HG03442 (cell line): ENCODE measurements around the gene STAC3.
A peak's percentile ranks its signal among the peaks of the same experiment; 100 is the strongest.

Source experiments
- ATAC-seq: cut with Tn5 transposase; IDR thresholded peaks from one replicate; pipeline ENCODE4 v1.9.1; 2021; ENCODE audit warnings: mild to moderate bottlenecking, moderate library complexity; ENCODE audit not compliant: unreplicated experiment

The STAC3 gene

DNA sequence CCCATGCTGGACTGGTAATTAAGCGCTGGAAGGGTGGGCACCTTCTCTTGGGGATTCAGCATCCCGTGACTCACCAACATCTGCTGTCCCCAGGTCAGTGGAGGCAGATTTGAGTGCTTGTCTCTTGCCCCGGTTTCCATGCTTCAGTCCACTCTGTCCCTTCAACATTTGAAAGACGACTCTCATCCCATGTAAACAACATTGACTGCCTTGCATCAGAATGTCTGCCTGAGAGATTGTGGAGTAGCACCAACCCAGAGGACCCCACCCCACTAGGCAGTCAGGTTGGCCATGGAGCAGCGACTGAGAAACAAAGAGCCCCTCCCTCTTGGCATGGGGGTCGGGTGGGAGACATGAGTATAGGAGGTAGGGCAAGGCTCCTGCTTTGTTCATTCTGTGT is 4.9 kb upstream of the STAC3 start:
- no peak for ATAC-seq

DNA sequence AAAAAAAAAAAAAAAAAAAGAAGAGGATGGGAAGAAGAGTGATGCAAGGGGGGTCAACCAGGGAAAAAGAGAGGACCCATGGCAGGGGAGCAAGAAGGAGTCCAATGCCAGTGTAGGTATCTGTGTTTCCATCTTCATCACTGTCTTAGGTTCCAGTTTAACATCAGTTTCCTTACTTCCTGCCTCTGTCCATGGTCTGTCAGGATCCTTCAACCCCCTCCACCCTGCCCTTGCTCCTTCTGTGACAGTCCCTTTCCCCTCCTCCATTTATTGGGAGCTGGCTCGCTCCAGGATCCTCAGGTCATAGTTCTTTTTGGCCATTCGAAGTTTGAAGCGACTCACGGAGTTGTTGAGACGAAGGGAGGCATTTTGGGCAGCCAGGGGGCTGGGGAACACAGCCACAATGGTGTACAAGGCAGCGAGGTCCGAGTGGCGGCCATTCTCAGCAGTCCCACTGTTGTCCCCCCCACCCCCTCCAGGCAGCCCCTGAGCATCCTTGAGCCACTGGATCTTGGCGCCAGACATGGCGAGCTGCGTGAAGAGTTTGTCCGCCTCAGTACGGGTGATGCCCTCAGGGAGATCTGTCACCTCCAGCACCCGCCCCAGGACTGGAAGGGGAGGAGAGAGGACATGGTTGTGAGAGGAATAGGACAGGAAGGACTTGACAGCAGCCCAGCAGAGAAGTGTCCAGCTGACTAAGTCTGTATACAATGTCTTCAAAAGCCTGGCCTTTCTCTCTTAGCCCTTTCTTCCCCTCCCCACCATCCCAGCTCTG is 3.7 kb upstream of the STAC3 start:
- ATAC-seq = no peak

DNA sequence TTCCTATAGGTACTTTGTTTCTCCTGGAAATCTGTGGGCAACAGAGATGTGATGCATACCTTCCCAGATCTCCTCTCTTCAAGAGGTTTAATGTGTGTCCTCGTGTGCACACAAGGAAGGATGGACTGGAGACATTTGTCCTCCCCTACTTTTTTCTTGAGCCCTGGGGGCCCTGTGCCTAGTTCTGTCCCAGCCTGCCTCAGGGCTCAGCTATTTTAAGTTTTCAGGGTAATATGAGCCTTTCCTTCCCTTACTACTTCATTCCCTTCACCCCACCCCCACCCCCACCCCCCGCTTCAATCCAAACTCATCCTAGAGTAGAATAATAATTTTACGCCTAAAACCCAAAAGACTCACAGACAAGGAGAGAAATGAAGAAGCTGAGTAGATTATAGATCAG is 446 bp downstream of the STAC3 start:
- no peak for ATAC-seq

DNA sequence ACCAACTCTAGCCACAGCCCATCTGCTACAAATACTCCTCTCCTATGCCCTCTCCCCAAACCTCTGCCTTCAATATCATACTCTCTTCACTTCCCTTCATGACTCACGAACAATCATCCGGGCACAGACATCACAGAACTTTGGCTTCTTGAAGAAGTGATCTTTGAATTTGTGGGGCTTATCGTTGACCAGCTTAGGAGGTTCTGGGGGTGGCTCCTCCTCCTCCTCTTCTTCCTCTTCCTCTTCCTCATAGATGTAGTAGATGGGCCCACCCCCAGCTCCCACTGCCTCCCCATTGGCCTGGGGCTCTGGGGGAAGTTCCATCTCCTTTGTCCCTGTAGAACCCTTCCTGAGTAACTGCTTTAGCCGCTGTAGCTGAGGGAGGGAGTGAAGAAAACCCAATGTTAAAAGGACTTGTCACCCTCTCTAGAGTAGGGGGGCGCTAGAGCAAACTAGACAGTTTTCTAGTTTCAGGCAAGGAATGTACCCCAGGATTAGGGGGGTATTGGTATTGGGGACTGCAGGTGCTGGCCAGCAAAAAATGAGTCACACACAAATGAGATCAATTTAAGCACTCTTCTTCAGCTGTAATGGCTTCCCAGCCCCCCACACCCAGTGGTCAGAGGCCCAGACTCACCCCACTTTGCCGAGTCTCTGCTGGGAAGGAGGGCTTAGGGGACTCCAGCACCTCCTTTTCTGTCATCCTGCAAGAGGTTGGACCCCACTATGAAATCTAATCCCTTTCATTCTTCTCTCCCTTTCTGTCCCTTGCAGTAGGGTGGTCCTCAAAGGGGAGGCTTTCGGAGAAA is 1.8 kb downstream of the STAC3 start:
- ATAC-seq = no peak

DNA sequence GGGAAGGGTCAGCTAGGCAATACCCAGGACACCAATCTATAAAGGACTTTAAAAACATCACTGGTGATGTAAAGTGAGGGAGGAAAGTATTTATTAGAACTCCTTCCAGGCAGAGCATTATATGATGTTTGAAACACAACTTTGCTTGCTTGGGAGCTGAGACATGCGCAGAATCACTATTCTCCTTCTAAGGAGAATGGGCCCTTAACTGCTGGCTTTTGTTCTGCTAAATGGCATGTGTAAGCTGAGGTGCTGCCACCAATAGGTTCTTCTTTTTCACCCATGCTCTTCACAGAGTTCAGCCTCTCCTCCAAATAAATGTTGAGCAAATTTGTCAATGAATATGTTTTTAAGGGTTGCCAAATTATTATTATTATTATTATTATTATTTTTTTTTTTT is 3.9 kb downstream of the STAC3 start:
- no peak for ATAC-seq

DNA sequence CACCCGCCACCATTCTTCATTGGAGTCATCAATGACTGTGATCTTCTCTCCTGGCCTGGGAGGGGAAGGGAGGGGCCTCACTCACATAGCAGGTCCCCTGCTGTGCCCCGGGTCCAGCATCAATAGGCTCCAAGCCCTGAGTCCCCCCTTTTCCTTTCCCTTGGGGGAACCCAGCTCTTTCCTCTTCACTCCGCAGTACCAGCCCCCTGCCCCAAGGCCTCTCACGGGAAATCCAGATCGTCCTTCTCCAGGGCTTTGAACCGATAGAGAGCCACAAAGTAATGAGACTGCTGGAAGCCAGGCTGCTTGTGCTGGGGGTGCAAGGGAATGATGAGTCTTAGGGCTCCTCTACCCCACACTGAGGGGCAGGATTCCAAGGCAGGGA is 6.7 kb downstream of the STAC3 start:
- no peak for ATAC-seq

DNA sequence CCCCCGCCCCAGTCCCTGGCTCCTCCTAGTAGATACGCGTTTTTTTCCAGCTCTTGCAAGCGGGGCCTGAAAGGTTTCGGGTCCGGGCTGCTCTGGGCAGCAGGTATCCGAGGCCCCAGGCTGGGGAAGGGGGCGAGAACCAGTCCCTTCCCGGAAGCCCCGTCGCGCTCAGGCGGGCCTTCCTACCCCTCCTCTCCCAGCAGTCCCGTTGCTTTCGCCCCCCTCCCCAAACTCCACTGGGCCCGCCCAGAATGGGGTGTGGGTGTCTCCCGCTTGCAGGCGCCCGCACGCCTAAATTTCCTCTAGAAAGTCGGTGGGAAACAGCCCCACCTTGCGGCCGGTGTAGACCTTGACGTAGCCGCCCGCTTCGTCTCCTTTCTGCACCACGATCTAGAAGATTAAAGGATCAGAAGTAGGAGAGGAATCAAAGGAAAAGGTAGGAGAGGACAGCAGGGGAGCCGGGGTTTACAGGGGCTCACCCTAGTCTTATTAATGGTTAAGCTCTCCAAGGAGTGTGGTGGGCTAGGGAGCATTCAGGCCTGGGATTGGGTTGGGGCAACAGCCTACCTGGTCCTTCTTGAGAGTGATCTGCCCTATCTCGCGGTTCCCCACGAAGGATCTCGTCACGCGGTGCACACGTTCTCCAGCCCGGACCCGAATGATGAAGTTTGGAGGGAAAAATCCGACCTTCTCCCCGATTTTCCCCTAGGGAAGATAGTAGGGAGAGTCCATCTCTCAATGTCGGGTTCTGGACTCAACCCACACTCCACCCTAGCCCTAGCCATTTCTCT is 7.3 kb downstream of the STAC3 start:
- peak; percentile 25 for ATAC-seq

DNA sequence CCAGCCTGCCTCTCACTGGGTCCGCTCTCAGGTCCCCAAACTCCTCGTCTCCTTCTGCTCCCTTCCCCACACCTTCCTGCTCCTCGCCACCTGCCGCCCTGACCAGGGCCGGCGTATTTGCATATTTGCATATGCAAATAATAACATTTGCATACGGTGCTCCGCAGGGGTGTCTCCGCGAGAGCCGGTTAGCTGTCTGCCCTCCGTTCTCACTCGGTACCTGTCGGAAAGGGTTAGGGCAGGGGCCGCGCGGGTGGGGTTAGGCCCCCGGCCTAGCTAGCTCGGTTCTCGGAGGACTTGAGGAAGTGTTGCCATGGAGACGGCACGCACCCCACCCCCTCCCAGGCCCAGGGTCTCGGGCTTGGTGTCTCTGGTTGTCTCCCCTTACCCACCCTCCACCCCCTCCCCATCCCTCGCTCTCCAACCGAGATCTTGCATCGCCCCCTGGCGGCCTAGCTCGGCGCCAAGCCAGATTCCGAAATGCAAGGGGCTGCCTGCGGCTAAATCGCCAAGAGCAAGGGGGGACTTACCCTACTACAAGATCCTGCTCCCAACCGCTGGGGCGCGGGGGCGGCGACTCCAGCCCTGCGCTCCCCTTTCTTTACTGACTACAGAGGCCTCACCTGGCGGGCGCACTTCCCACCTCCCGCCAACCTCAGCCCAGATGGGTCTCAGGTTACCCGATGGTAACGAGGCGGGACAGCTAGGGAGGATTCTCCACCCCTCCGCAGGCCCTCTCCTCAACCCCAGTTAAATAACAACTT is 8.1 kb downstream of the STAC3 start:
- no peak for ATAC-seq

DNA sequence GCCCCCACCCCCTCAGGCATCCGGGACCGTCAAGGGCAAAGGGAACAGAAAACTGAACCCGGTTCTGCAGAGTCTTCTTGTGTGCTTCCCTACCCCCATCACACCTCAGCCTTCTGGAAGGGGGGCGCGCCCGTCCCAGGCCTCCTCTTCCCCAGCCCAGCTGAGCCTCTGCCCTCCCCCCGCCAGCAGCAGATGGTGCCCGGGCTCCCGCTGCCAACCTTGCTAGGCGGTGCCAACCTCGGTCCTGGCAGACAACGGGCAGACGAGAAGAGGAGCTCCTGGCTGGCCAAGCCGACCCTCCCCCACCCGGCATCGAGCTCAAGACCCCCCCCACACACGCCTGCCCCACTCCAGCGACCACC is 8.7 kb downstream of the STAC3 start:
- ATAC-seq = no peak

DNA sequence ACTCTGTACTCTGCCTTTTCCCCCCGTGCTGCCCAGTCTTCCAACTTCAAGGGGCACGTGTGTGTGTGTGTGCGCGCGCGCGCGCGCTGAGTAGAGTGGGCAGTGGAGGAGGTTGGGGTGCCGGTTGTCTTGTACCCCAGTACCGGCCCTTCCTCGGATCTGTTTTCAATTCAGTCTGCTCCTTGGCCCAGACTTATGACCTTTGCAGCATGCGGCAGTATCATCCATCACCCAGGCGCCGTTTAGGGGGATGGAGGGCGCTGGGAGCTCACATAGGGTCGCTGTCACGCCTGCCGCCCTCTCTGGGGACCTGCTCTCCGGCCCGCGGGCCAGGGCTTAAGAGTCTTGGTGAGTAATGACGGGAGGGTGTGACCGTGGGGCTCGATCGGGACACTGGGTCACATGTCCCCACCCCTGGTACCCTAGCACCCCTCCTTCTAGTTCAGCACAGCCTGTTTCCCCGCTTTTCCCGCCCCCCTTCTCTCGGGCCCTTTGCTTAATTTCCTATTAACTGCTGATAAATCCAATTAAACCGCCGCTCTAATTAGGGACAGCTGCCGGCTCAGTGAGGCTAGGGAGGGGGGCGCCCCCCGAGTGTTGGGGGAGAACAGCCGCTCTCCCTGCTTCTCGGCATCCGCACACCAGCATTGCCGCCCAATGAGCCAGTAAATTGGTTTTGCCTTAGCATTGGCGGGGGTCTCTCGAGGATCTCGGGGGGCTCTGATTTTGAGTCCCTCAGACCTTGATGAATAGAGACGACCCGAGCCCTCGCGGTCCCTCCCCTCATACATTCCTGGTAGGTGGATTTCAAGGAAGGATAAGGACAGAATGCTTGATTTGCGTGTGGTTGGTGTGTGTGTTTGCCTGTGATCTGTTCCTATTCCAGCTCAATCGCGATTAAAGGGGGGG is 9.3 kb downstream of the STAC3 start:
- ATAC-seq = no peak

DNA sequence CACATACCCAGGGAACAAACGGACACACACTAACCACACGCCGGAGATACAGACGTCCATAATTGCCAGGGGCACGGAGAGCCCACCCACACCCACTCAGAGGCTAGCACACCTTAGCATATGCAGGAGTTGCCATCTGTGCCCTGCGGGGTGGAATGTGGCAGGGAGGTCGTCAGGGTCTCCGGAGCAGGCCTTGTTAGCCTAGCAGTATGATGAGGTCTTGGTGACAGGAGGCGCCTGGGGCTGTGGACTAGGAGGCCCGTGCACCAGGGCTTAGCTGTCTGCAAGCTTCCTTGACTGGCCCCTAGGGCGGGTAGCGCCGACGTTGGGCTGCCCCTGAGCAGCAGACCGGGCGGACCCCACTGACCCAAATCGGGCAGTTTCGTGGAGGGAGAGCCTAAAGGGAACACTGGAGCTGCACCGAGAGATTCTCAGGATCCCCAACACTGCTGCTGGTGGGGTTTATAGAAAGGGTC is 10.0 kb downstream of the STAC3 start:
- ATAC-seq = no peak

DNA sequence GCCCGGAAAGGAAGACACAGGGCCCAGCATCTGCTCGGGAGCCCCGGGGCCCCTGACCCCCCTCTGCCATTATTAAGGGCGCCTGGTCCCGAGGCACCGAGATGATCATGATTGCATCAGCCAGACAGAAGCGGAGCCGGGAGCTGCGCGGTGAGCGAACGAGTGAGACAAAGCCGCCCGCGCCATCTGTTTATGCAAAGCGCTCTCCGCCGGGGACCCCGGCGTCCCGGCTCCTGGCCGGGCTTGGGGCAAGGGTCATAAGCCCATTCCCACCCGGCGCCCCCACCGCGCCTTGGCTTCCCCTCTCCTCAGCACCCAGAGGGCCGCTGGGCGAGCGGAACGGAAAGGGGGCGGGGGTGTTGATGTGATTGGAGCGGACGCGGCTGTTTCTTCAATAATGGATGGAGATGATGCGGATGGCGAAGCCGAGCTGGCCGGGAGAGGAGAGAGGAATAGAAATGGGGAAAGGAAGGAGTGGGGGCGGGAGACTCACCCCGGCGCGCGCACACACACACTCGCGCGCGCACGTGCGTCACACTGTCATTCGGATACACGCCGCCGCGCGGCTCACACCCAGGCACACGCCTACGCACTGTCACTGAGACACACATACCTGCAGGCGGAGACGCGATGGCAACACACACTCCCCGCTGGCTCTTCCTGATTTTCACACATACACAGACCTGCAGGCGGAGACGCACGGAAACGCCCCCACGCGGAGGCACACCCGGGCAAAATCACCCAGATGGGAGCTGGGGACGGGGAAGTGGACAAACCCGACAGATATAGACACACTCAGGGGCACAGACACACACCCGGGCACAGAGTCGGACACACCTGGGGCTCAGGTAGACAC is 10.7 kb downstream of the STAC3 start:
- ATAC-seq = no peak

DNA sequence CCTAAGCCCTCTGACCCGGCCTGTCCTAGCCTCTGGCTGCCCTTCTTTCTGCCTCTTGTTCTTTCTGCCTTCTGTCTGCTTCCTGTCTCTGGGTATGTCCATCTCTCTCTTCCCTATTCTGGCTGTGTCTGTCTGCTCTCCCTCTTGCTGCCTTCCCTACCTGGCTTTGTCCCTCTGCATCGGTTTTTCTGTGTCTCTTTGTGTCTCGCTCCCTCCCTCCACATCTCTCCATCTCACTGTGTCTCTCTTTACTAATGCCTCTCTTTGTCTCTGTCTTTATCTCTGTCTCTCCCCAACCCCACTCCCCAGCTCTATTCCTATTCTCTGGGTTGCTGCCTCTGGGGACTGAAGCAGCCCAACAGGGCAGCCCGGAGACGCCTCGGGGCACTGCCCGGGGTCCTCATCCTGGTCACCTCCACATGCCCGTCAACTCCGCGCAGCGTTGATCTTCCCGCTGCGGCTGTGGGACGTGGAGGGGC is 11.4 kb downstream of the STAC3 start:
- no peak for ATAC-seq

DNA sequence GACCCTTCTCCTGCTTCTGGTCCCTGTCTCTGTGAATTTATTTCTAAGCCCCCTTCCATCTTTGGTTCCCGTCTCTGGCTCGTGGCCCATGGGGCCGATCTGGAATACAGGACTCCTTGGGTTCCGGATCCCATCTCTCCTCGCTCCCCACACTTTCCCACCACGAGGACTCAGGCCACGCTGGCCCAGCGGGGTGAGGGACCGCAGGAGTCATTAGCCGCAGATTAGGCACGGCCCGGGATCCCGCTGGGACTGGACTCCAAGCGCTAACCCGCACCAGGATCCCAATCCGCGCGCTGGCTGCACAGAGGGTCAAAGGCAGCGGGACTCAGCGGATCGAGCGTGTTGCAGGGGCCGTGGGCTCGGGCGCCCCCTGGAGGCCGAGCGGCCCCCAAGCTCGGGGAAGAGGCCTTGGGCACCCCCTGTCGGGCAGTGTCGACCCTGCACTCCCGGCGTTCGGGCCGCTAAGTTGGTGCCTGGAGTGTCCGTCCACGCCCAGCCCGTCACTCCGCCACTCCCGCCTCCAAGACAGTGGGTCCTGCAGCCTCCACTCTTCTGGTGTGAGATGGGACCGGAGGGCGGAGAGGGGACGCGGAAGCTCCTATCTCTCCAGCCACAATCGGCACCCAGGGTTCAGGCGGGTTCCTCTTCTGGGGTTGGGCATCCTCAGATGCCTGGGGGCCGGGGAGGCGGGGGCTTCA is 12.0 kb downstream of the STAC3 start:
- peak; percentile 62 for ATAC-seq

DNA sequence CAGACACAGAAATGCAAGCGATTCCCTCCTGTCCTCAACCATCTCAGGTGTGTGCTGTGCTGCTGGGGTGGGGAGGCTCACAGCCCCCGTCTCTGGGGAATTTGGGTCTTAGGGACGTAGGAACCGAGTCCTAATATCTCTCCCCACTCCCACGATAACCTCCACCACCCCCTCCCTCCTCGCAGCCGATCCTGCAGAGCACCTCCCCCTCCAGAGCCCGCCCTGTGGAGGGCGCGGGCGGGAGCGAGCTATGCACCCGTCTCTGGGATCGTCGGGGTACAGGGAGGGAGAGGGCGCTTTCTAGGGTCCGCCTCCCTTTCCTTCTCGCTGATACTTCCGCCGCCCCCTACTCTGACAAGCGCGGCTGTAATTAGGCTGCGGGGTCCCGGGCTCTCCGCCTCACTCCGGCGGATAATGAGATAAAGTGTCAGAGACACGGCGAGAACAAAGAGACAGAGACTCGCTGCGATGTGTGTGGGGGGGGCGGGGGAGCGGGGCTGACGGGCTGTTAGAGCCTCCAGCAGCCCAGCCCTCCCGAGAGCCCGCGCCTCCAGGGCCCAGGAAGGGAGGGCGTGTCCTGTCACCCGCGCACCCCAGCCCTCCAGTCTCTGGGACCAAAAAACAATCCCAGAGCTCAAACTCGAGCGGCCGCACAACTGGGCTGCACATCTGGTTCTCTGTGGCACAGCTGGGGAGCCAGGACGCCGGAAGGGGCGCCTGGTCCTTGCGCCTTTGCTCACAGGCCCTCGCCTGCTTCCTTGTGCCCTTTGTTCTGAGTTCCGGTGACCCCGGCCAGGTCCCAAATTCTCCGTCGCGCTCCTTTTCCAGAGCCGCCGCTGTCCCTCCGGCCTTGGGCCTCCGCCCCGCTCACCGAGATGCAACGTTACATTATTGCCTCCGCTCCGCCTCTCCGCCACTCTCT is 12.8 kb downstream of the STAC3 start:
- ATAC-seq = no peak

DNA sequence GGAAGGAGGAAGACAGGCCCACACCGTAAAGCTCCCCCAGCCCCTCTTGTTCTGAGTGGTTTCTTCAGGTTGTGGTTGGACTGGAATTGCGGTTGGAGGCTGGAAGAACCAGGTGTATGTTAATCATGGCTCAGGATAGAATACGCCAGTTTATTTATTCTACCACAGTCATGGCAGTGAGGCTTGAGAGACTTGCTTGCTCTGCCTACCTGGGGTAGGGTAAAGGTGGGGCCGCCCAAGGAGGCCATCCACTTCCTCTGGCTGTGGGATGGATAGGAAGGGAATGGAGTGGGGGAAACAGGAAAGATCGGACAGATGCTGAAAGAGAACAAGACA is 13.4 kb downstream of the STAC3 start:
- ATAC-seq = no peak

DNA sequence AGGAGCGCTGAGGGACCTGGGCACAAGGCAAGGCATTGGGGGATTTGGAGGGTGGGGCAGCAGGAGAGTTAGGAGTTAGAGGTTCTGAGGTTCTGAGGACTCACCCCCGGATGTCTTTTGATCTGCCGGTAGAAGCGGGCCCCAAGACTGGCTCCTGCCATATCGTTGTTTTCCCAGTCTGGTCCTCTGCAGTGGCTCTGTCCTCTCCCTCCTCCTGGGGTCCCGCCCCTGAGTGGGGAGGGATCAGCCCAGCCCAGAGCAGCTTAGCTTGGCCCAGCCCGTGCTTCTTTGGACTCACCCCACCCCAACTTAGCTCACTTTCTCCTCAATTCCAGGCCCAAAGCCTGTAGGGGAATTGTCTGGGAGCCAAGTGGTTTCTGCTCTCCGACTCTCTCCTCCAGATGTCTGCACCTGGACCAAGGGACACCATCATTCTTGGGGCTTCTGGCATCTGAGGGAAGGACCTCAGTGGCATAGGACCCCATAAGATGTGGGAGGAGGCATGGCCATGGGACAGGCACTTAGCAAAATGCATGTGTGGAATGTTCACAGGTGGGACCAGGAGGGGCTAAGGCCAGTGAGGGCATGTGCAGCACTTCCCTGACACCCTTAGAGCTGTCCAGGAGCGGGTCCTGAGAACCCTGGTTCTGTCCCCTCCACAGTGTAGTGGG is 13.9 kb downstream of the STAC3 start:
- no peak for ATAC-seq
